ENCODE measurements around the gene DEPDC7. TPM values are rescaled to one million over a fixed set of nuclear protein-coding genes. Genes with fewer than 3 reads are reported as not detected.

Gene DEPDC7
- total and polyA plus RNA-seq, 9 donors: 0.69 to 3.2 (median 1.9) TPM

DNA sequence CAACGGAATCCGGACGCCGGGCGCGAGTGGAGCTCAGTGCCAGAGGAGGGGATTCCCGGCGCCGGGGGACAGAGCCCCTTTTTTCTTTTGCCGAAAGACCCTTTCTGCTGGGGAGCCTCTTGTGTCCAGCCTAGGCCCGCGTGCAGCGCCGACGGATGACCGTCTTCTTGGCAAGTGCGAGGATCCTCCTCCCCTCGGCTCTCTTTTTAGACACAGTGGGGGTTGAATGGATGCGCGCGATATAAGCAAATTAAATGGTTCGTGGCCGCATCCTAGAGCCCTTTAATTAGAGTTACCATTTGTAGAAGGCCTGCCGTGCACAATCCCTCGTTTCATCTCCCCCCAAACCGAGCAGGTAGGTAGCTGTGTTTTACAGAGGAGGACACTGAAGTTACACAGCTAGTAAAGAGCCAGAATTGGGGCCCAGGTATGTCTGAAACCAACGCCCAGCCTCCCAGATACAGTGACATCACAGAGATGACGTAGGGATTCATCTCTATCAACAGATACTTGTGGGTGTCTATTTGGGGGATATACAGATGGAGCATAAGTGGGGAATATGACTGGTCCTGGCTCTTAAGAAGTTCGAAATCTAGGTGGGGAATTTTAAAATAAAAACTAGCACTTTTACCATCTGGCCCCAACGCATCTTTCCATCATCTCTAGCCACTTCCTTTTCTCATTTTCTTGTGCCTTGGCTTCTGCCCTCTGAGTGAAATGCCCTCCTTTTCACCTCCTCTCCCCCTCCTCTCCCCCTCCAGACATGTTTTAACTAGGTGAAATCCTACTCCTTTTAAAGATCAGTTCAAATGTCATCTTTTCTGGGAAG lies 24.6 kb downstream of the DEPDC7 start:
- H3K36me3 ChIP-seq: no peaks in the 10 kb centered on the region
- DNase-seq: peak in 1 of 5 donors; percentile 29
- WGBS, 3 donors: 4 to 5% (median 4%) methylated on average over 30 of the region's 30 CpGs
- peak overlapping the region; percentile 98 for H3K27ac ChIP-seq
- peak overlapping the region; percentile 71 for H3K4me3 ChIP-seq
- intact Hi-C loops (cut with DNase I): no loop called here
- peaks cover 1% of the 10 kb centered on the region for H3K4me1 ChIP-seq (ENCODE audit: insufficient read depth)
- no peaks in the 10 kb centered on the region for H3K27me3 ChIP-seq
- TF ChIP-seq, protein P1, sequence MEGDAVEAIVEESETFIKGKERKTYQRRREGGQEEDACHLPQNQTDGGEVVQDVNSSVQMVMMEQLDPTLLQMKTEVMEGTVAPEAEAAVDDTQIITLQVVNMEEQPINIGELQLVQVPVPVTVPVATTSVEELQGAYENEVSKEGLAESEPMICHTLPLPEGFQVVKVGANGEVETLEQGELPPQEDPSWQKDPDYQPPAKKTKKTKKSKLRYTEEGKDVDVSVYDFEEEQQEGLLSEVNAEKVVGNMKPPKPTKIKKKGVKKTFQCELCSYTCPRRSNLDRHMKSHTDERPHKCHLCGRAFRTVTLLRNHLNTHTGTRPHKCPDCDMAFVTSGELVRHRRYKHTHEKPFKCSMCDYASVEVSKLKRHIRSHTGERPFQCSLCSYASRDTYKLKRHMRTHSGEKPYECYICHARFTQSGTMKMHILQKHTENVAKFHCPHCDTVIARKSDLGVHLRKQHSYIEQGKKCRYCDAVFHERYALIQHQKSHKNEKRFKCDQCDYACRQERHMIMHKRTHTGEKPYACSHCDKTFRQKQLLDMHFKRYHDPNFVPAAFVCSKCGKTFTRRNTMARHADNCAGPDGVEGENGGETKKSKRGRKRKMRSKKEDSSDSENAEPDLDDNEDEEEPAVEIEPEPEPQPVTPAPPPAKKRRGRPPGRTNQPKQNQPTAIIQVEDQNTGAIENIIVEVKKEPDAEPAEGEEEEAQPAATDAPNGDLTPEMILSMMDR (IDR thresholded peaks at IDR 0.05): no peak
- no peak for TF ChIP-seq EP300 (IDR thresholded peaks at IDR 0.05)
- TF ChIP-seq POLR2A (IDR thresholded peaks at IDR 0.05): no peak
- H3K9me3 ChIP-seq: no peaks in the 10 kb centered on the region

DNA sequence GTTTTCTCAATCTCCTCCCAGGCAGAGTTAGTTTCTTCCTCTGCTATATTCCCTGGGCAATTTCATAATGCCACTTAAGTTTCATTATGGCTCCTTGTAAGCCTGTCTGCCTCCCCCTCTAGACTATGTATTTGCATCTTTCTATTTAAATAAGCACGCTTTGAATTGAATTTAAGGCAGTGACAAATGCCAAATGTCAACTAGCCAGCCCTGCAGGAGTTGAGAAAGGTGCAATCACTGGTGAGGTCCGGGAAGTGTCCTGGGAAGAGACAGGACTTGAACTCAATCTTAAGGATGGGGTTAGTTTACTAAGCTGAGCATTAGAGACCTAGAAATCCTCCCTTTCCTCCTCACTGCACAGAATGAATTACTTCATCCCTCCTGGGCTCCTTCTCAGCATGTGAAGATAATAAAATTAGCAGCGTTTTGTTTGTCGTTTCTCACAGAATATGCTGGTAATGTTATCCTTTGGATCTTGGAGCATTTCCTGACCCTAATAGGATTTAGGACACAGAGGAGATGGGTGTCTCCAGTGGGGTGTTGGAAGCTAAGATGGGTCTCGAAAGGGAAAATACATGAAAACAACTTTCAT lies 25.3 kb downstream of the DEPDC7 start:
- Histone ChIP-seq H3K4me1 (ENCODE audit: insufficient read depth) (peaks cover 1% of the 10 kb centered on the region), H3K9me3 (no peaks in the 10 kb centered on the region), H3K4me3 (no peak overlapping the region), H3K36me3 (no peaks in the 10 kb centered on the region), H3K27ac (no peak overlapping the region), H3K27me3 (no peaks in the 10 kb centered on the region)
- intact Hi-C loops (cut with DNase I): no loop called here
- TF ChIP-seq EP300 (IDR thresholded peaks at IDR 0.05) (no peak), POLR2A (IDR thresholded peaks at IDR 0.05) (no peak)
- TF ChIP-seq, protein P1 (IDR thresholded peaks at IDR 0.05): no peak
- no peak for DNase-seq
- WGBS, 3 donors: 57 to 76% (median 62%) methylated on average over 5 of the region's 5 CpGs

DNA sequence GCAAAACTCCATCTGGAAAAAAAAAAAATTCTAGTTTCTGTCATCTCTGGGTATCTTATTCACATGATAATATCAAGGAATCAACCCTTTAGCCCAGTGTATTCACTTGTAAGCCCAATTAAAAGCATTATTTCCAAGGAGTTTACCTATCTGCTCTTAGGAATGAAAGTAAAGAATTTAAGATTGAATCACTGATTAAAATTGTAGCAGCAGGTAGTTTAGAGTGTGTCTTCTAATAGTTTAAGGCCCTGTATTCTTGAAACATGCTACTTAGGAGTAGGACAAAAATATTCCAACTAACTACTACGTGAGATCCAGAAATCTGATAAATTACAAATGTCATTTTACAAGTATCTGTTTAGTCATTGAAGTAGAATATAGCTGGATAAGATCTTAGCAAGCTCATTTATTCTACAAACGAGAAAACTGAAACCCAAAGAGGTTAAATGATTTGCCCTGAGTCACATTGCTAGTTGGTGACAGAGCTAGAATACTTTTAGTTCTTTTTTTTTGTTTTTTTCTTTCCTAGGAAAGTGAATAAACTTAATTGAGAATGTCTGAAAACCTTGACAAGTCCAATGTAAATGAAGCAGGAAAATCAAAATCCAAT lies 27.6 kb downstream of the DEPDC7 start:
- intact Hi-C loops (cut with DNase I): no loop called here
- H3K36me3 ChIP-seq: no peaks in the 10 kb centered on the region
- peaks cover 1% of the 10 kb centered on the region for H3K4me1 ChIP-seq (ENCODE audit: insufficient read depth)
- H3K9me3 ChIP-seq: no peaks in the 10 kb centered on the region
- TF ChIP-seq, protein P1 (IDR thresholded peaks at IDR 0.05): no peak
- no peak for TF ChIP-seq EP300 (IDR thresholded peaks at IDR 0.05)
- no peak for TF ChIP-seq POLR2A (IDR thresholded peaks at IDR 0.05)
- H3K27me3 ChIP-seq: no peaks in the 10 kb centered on the region
- H3K4me3 ChIP-seq: no peak overlapping the region
- WGBS, 3 donors: 83 to 87% (median 83%) methylated on average over 2 of the region's 2 CpGs
- DNase-seq: no peak
- no peak overlapping the region for H3K27ac ChIP-seq

DNA sequence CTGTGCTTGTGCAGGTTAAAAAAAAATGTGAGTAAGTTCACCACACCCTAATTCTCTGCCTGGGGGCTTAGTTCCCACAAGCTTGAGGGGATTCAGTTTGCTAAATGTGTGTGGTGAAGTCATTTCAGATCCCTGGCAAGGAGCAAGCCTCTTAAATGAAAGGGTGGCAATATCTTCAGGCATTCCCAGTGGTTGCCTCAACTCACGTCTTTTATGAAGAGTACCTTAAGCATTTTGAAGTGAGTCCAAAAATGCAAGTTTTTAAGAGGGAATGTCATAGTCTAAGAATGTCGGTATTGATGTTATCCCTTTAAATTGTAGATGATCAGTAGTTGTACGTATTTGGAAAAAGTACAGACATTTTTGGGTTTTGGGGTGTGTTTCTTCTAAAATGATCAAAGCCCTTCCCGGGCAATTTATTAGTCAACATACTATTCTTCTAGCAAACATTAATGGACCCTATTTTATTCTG lies 28.6 kb downstream of the DEPDC7 start:
- H3K4me1 ChIP-seq (ENCODE audit: insufficient read depth): peaks cover 1% of the 10 kb centered on the region
- H3K27me3 ChIP-seq: no peaks in the 10 kb centered on the region
- H3K4me3 ChIP-seq: no peak overlapping the region
- no peak for DNase-seq
- no peak overlapping the region for H3K27ac ChIP-seq
- no peaks in the 10 kb centered on the region for H3K9me3 ChIP-seq
- TF ChIP-seq, protein P1 (IDR thresholded peaks at IDR 0.05): no peak
- TF ChIP-seq POLR2A (IDR thresholded peaks at IDR 0.05) (no peak), EP300 (IDR thresholded peaks at IDR 0.05) (no peak)
- 95 to 96% (median 96%) methylated on average over 4 of the region's 4 CpGs for WGBS, 3 donors
- intact Hi-C loops (cut with DNase I): no loop called here
- no peaks in the 10 kb centered on the region for H3K36me3 ChIP-seq
